IMR-90 (cell line): Measurements from ENCODE around the gene HES7. TPM values are rescaled to one million over a fixed set of nuclear protein-coding genes. Genes with fewer than 3 reads are reported as not detected.

Experiments
- ATAC-seq: fragments of 200-7000 bp; cut with Tn5 transposase; 2 replicates; pipeline ENCODE4 v1.9.1; 2020; ENCODE audit warnings: low read depth, mild to moderate bottlenecking, moderate library complexity
- BruUV-seq: library from RNA; stranded (reverse); fragments of 400-500 nt; replicated peaks from 2 replicates; lab custom pipeline; 2021; lab: Mats Ljungman, UMichigan
- CTCF ChIA-PET: fragments of 300-600 bp; formaldehyde crosslinking; extraction: SDS; loops from one replicate; lab custom pipeline; 2021; ENCODE audit warnings: antibody characterized with exemption; lab: Yijun Ruan, JAX
- POLR2A ChIA-PET: fragments of 300-600 bp; sonication (Branson Sonifier 250); formaldehyde crosslinking; loops from one replicate; lab custom pipeline; 2022; ENCODE audit warnings: antibody characterized with exemption; ENCODE audit not compliant: unreplicated experiment; lab: Charles Lee
- DNase-seq: peaks from one replicate; pipeline ENCODE4 v3.0.0; 2013
- H2AFZ ChIP-seq: replicated peaks from 2 replicates; pipeline ENCODE3; 2013; ENCODE audit warnings: low read length, mild to moderate bottlenecking; ENCODE audit not compliant: poor library complexity
- H2AK5ac ChIP-seq: 2 replicates; pipeline ENCODE4 v1.6.1; 2013; ENCODE audit warnings: low read depth, low read length, inconsistent platforms
- H2AK9ac ChIP-seq: replicated peaks from 2 replicates; pipeline ENCODE3; 2013; ENCODE audit warnings: mild to moderate bottlenecking, low read depth, low read length, moderate library complexity; ENCODE audit not compliant: poor library complexity
- H2BK120ac ChIP-seq: 2 replicates; pipeline ENCODE4 v1.6.1; 2013; ENCODE audit warnings: low read depth, low read length, inconsistent platforms
- H2BK15ac ChIP-seq: 3 replicates; pipeline ENCODE4 v1.6.1; 2013; ENCODE audit warnings: low read depth, low read length, inconsistent platforms
- H2BK20ac ChIP-seq: 2 replicates; pipeline ENCODE4 v1.6.1; 2013; ENCODE audit warnings: low read depth, mild to moderate bottlenecking, inconsistent platforms, low read length, moderate library complexity
- H2BK5ac ChIP-seq: 2 replicates; pipeline ENCODE4 v1.6.1; 2013; ENCODE audit warnings: mild to moderate bottlenecking, low read depth, low read length, inconsistent platforms; ENCODE audit not compliant: poor library complexity, severe bottlenecking
- H3K14ac ChIP-seq: replicated peaks from 2 replicates; pipeline ENCODE4 v1.6.1; 2013; ENCODE audit warnings: low read depth, low read length, inconsistent platforms
- H3K18ac ChIP-seq: 2 replicates; pipeline ENCODE4 v1.6.1; 2013; ENCODE audit warnings: low read depth, low read length, control low read depth
- H3K23ac ChIP-seq: 2 replicates; pipeline ENCODE4 v1.6.1; 2013; ENCODE audit warnings: low read depth, low read length, inconsistent platforms
- H3K27ac ChIP-seq: 2 replicates; pipeline ENCODE4 v1.5.1; 2013; ENCODE audit warnings: mild to moderate bottlenecking, control low read depth, low read length; ENCODE audit not compliant: insufficient read depth
- H3K27me3 ChIP-seq: 2 replicates; pipeline ENCODE4 v1.6.1; 2013; ENCODE audit warnings: low read length; ENCODE audit not compliant: control insufficient read depth, insufficient read depth
- H3K36me3 ChIP-seq: 2 replicates; pipeline ENCODE4 v1.6.1; 2013; ENCODE audit warnings: low read length, mixed read lengths; ENCODE audit not compliant: control insufficient read depth, insufficient read depth
- H3K4ac ChIP-seq: 2 replicates; pipeline ENCODE4 v1.6.1; 2013; ENCODE audit warnings: low read depth, low read length, inconsistent platforms
- H3K4me1 ChIP-seq: 2 replicates; pipeline ENCODE4 v1.6.1; 2013; ENCODE audit warnings: low read length, mixed read lengths; ENCODE audit not compliant: control insufficient read depth, insufficient read depth
- H3K4me2 ChIP-seq: 2 replicates; pipeline ENCODE4 v1.6.1; 2013; ENCODE audit warnings: low read depth, mild to moderate bottlenecking, control low read depth, low read length, moderate library complexity
- H3K4me3 ChIP-seq: 2 replicates; pipeline ENCODE4 v1.5.1; 2013; ENCODE audit warnings: low read depth, mild to moderate bottlenecking, control low read depth, low read length, moderate library complexity; ENCODE audit not compliant: insufficient read depth
- H3K56ac ChIP-seq: 2 replicates; pipeline ENCODE4 v1.6.1; 2013; ENCODE audit warnings: low read length, inconsistent platforms; ENCODE audit not compliant: insufficient read depth; ENCODE audit errors: extremely low read depth
- H3K79me1 ChIP-seq, 2 experiments: 2 replicates each; pipeline ENCODE4 v1.6.1; 2013; ENCODE audit warnings: low read length in 2 of 2, inconsistent platforms in 1 of 2, low read depth in 1 of 2
- H3K9ac ChIP-seq: 2 replicates; pipeline ENCODE4 v1.6.1; 2013; ENCODE audit warnings: low read depth, low read length, control low read depth
- H3K9me1 ChIP-seq: 2 replicates; pipeline ENCODE4 v1.6.1; 2013; ENCODE audit warnings: low read length, inconsistent platforms; ENCODE audit not compliant: insufficient read depth
- H3K9me3 ChIP-seq: 2 replicates; pipeline ENCODE4 v1.6.1; 2013; ENCODE audit warnings: low read length; ENCODE audit not compliant: control insufficient read depth, insufficient read depth
- H4K20me1 ChIP-seq: 2 replicates; pipeline ENCODE4 v1.6.1; 2013; ENCODE audit warnings: low read length, inconsistent platforms; ENCODE audit not compliant: insufficient read depth
- H4K5ac ChIP-seq: 2 replicates; pipeline ENCODE4 v1.6.1; 2013; ENCODE audit warnings: mild to moderate bottlenecking, low read depth, low read length, control low read depth
- H4K8ac ChIP-seq, 2 experiments: 2 replicates each; pipeline ENCODE4 v1.6.1; 2013; ENCODE audit warnings: low read depth in 2 of 2, low read length in 2 of 2, control low read depth in 1 of 2, inconsistent platforms in 1 of 2
- H4K91ac ChIP-seq: 2 replicates; pipeline ENCODE4 v1.6.1; 2013; ENCODE audit warnings: low read depth, low read length, inconsistent platforms; ENCODE audit not compliant: insufficient read depth
- BHLHE40 ChIP-seq: fragments of 150-350 bp; IDR thresholded peaks from 2 replicates; pipeline ENCODE4 v1.6.1; 2016; ENCODE audit warnings: mild to moderate bottlenecking, low read depth, low read length
- CEBPB ChIP-seq: IDR thresholded peaks from 2 replicates; pipeline ENCODE4 v1.6.1; 2012; ENCODE audit warnings: low read depth, low read length, improper control_type of control experiment
- CTCF ChIP-seq: conservative IDR thresholded peaks from 2 replicates; pipeline ENCODE4 v1.5.1; 2012; ENCODE audit warnings: mild to moderate bottlenecking, low read depth, low read length, improper control_type of control experiment
- ELK1 ChIP-seq: fragments of 150-350 bp; IDR thresholded peaks from 2 replicates; pipeline ENCODE4 v1.6.1; 2016; ENCODE audit warnings: low read depth, mild to moderate bottlenecking, low read length, moderate library complexity, borderline replicate concordance
- FOS ChIP-seq: fragments of 150-350 bp; IDR thresholded peaks from 2 replicates; pipeline ENCODE4 v1.6.1; 2016; ENCODE audit warnings: low read depth, low read length
- MAZ ChIP-seq: IDR thresholded peaks from 2 replicates; pipeline ENCODE4 v1.6.1; 2012; ENCODE audit warnings: low read depth, mild to moderate bottlenecking, low read length, improper control_type of control experiment, moderate library complexity, borderline replicate concordance
- MXI1 ChIP-seq: IDR thresholded peaks from 2 replicates; pipeline ENCODE4 v1.6.1; 2012; ENCODE audit warnings: low read depth, mild to moderate bottlenecking, low read length, moderate library complexity, borderline replicate concordance
- NFE2L2 ChIP-seq: fragments of 150-350 bp; IDR thresholded peaks from 2 replicates; pipeline ENCODE4 v1.6.1; 2016; ENCODE audit warnings: low read depth, mild to moderate bottlenecking, low read length
- POLR2A ChIP-seq: IDR thresholded peaks from 2 replicates; pipeline ENCODE4 v1.6.1; 2012; ENCODE audit warnings: mild to moderate bottlenecking, low read depth, low read length
- RAD21 ChIP-seq: IDR thresholded peaks from 2 replicates; pipeline ENCODE4 v1.6.1; 2012; ENCODE audit warnings: low read length, improper control_type of control experiment
- RCOR1 ChIP-seq: IDR thresholded peaks from 2 replicates; pipeline ENCODE4 v1.6.1; 2012; ENCODE audit warnings: mild to moderate bottlenecking, low read length, improper control_type of control experiment; ENCODE audit not compliant: insufficient replicate concordance
- USF2 ChIP-seq: fragments of 150-350 bp; IDR thresholded peaks from 2 replicates; pipeline ENCODE4 v1.6.1; 2017; ENCODE audit warnings: mild to moderate bottlenecking, antibody characterized with exemption, low read length, low read depth
- WGBS, 2 experiments: methylation state at CpG; one replicate each; pipeline versions ENCODE4 v1.1.5 to v1.1.7; 2013; ENCODE audit warnings: missing lambda C conversion rate in 2 of 2; ENCODE audit not compliant: insufficient read length in 1 of 2; ENCODE audit errors: extremely low coverage in 2 of 2; 5-methylcytosine and 5-hydroxymethylcytosine counted together
- dilution Hi-C: fragments of 300-500 bp; cut with HindIII; formaldehyde crosslinking; loops from one replicate; pipeline ENCODE4 v1.14.3; 2018; ENCODE audit warnings: low sequenced_read_pairs; ENCODE audit not compliant: unreplicated experiment
- in situ Hi-C: fragments of 300-500 bp; cut with MboI; formaldehyde crosslinking; loops from 3 replicates; pipeline ENCODE4 v1.14.3; 2019; ENCODE audit warnings: low sequenced_read_pairs, inconsistent platforms, mixed read lengths
- intact Hi-C: fragments of 100-400 bp; cut with micrococcal nuclease; formaldehyde crosslinking; loops from 2 replicates; pipeline ENCODE4 v1.10.0; 2022
- polyA plus RNA-seq, 3 experiments: library from polyadenylated mRNA; depleted of rRNA; stranded (reverse); fragments of >200 nt; gene quantifications; 2 replicates each; pipeline ENCODE4 v1.2.3, GENCODE V29; 2012; ENCODE audit warnings: low replicate concordance in 1 of 3
- total RNA-seq: library from RNA; depleted of rRNA; stranded (reverse); fragments of >200 nt; gene quantifications from 2 replicates; pipeline ENCODE4 v1.2.3, GENCODE V29; 2012

The HES7 gene
- total and polyA plus RNA-seq, 2 of the 4 experiments (the other 2 are of a cell fraction): 0.43 TPM; not detected in 1

GRCh38 chr17:8120520-8121406 is 3.1 kb downstream of the HES7 start:
- Histone ChIP-seq H2BK120ac (no peak overlapping the region), H3K9me1 (peaks cover 9% of the 10 kb centered on the region), H3K9ac (peak overlapping the region; percentile 29; the same call in 1 of the 2 replicates), H2BK20ac (no peak overlapping the region), H2AK5ac (no peak overlapping the region), H3K23ac (no peak overlapping the region), H4K91ac (no peak overlapping the region), H4K8ac (no peak overlapping the region), H3K36me3 (no peaks in the 10 kb centered on the region), H3K4me3 (peak overlapping the region; percentile 60), H3K14ac (no peak overlapping the region), H3K4me1 (peaks cover 14% of the 10 kb centered on the region), H3K4me2 (peak overlapping the region; percentile 87), H2BK15ac (no peak overlapping the region), H2AK9ac (peak overlapping the region; percentile 63), H2AFZ (peak overlapping the region; percentile 92), H3K56ac (no peak overlapping the region), H3K79me1 (no peaks in the 10 kb centered on the region; a peak in 1 of 4 replicates), H2BK5ac (peak overlapping the region; percentile 6), H3K18ac (no peak overlapping the region), H3K9me3 (no peaks in the 10 kb centered on the region), H3K27ac (no peak overlapping the region), H4K5ac (no peak overlapping the region), H3K4ac (no peak overlapping the region), H3K27me3 (peaks cover 9% of the 10 kb centered on the region), H4K20me1 (peaks cover 24% of the 10 kb centered on the region)
- ATAC-seq (peak; percentile 2), DNase-seq (peak; percentile 69)
- intact Hi-C loops (loop anchor here (1.0 kb wide), 1 partner anchor 67 kb away; no protein-coding TSS in a partner anchor), dilution Hi-C loops (loop anchor here (25.0 kb wide), 1 partner anchor 117 kb away; the partner anchor contains the start of genes CTC1 and PFAS), in situ Hi-C loops (loop anchor here (5.0 kb wide), 1 partner anchor 102 kb away; no protein-coding TSS in a partner anchor)
- BruUV-seq: no TSS peak
- POLR2A ChIA-PET: interaction anchor here (1.0 kb wide), 1 partner anchor 53 kb away, joined by 4 read pairs; no protein-coding TSS in a partner anchor
- WGBS, 2 experiments: 0% methylated on average over 9 of the region's 40 CpGs; no CpG with 5 or more reads in 1 of the 2 experiments
- CTCF ChIA-PET: interaction anchor here (0.6 to 3.7 kb wide), 5 partner anchors 17 to 209 kb away, joined by 3 to 25 read pairs (median 6); no protein-coding TSS in a partner anchor
- TF ChIP-seq BHLHE40: no peak
- no peak for TF ChIP-seq ELK1
- 0 out of 2 replicates have a peak, but pooled peaks have one; percentile 25 for TF ChIP-seq CTCF
- peak; percentile 48; the same call in 1 of the 2 replicates for TF ChIP-seq MAZ
- no peak for TF ChIP-seq NFE2L2
- TF ChIP-seq POLR2A: 0 out of 2 replicates have a peak, but pooled peaks have one; percentile 62
- TF ChIP-seq FOS: peak; percentile 77; the same call in 1 of the 2 replicates
- TF ChIP-seq RCOR1: no peak
- no peak for TF ChIP-seq RAD21
- no peak for TF ChIP-seq MXI1
- no peak for TF ChIP-seq USF2
- TF ChIP-seq CEBPB: peak; percentile 79
